NT2/D1 (cell line): ENCODE data around the gene STAG1.
"Not testable (repeated sequence)": the region's sequence is repeated elsewhere in the genome, so short reads cannot be mapped to it uniquely, and the experiment has no call there.

Experiments used
- DNase-seq: peaks from one replicate; pipeline ENCODE4 v3.0.0-alpha.2; 2011; ENCODE audit warnings: low read depth, low spot score
- H3K27me3 ChIP-seq: 2 replicates; pipeline ENCODE4 v1.6.0; 2011; ENCODE audit warnings: mild to moderate bottlenecking; ENCODE audit not compliant: insufficient read length, insufficient read depth
- H3K36me3 ChIP-seq: 2 replicates; pipeline ENCODE4 v1.6.1; 2011; ENCODE audit warnings: mild to moderate bottlenecking, low read length, mixed read lengths; ENCODE audit not compliant: insufficient read depth, insufficient read length
- H3K4me1 ChIP-seq: 2 replicates; pipeline ENCODE4 v1.5.1; 2011; ENCODE audit not compliant: insufficient read depth, insufficient read length
- H3K4me3 ChIP-seq: 2 replicates; pipeline ENCODE4 v1.5.1; 2011; ENCODE audit warnings: low read depth; ENCODE audit not compliant: insufficient read length
- H3K9ac ChIP-seq: 2 replicates; pipeline ENCODE4 v1.6.0; 2011; ENCODE audit warnings: low read depth; ENCODE audit not compliant: insufficient read length
- H3K9me3 ChIP-seq: 2 replicates; pipeline ENCODE4 v1.5.1; 2011; ENCODE audit warnings: mild to moderate bottlenecking, low read length; ENCODE audit not compliant: insufficient read depth
- SUZ12 ChIP-seq: IDR thresholded peaks from 2 replicates; pipeline ENCODE4 v1.6.1; 2011; ENCODE audit not compliant: insufficient read length, insufficient read depth; ENCODE audit errors: extremely low read depth
- YY1 ChIP-seq: IDR thresholded peaks from 2 replicates; pipeline ENCODE4 v1.6.1; 2011; ENCODE audit not compliant: insufficient read length, insufficient read depth
- ZNF274 ChIP-seq: IDR thresholded peaks from 2 replicates; pipeline ENCODE4 v1.6.1; 2011; ENCODE audit warnings: mild to moderate bottlenecking, low read depth, low read length

The STAG1 gene

DNA sequence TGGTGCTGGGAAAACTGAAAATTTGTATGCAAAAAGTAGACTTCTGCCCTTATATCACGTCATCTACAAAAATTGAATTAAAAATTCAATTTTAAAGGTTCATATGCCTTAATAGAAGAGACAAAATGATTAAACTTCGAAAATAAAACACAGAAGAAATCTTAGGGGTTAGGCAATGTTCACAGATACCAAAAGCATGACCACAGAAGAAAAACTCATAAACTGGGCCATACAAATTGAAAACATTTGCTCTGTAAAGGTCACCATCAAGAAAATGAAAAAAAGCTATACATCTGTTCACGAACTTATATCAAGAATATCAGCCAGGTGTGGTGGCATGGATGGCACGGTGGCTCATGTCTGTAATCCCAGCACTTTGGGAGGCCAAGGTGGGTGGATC is 257.0 kb downstream of the STAG1 start:
- no peaks in the 10 kb centered on the region for H3K4me1 ChIP-seq
- no peaks in the 10 kb centered on the region for H3K27me3 ChIP-seq
- DNase-seq, result no peak
- peaks cover 27% of the 10 kb centered on the region for H3K9me3 ChIP-seq
- TF ChIP-seq ZNF274 (no peak), YY1 (no peak), SUZ12 (no peak)
- no peak overlapping the region for H3K9ac ChIP-seq
- H3K36me3 ChIP-seq, result peaks cover 15% of the 10 kb centered on the region
- H3K4me3 ChIP-seq, result no peak overlapping the region

DNA sequence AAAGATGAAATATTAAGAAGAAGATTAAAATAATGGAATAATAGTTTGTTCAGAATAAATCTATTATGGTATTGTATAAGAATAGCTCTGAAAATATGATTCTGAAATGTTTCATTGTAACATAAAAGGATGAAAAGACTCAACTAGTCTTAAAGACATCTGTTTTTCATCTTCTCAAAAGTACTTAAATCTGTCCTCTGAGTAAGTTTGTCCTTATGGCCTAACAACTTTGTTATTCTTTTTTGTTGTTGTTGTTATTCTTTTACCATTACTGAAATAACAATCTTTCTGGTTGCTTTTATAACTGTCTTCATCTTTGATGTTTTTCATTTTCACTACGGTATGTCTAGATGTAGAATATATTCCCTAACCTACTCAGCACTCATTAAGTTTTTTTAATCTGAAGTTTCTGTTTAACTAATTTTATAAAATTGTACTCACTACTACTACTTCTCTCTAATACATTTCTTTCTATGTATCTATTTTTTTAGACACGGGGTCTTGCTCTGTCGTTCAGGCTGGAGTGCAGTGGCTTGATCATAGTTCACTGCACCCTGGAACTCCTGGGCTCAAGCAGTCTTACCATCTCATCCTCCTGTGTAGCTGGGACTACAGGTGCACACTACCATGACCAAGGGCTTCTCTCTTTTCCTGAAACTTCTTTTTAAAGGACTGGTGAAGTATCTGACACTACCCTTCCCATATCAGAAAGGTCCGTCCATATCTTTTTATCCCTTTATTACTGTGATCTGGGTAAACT is 261.4 kb downstream of the STAG1 start:
- no peaks in the 10 kb centered on the region for H3K27me3 ChIP-seq
- H3K36me3 ChIP-seq, result peaks cover 15% of the 10 kb centered on the region
- no peak for DNase-seq
- H3K4me3 ChIP-seq, result no peak overlapping the region
- H3K4me1 ChIP-seq, result no peaks in the 10 kb centered on the region
- TF ChIP-seq SUZ12, result no peak
- TF ChIP-seq YY1, result no peak
- TF ChIP-seq ZNF274, result no peak
- H3K9me3 ChIP-seq, result peaks cover 27% of the 10 kb centered on the region
- no peak overlapping the region for H3K9ac ChIP-seq

DNA sequence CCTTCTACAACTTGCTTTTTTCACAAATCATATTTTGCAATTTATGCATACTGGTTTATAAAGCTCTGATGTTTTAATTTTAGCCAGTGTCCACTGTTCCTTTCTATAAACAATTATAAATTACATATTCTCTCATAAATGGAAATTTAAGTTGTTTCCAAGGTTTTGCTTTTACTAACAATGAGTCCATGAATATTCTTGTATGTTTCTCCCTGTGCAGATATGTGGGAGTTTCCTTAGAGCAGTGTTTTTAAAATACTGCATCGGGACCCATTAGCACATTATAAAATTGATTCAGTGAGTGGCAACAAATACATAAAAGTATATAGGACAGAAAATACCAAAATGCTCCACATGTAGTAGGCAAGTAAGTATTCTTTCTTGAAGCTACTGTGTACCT is 266.4 kb downstream of the STAG1 start:
- no peak for DNase-seq
- Histone ChIP-seq H3K27me3 (no peaks in the 10 kb centered on the region), H3K9ac (no peak overlapping the region), H3K36me3 (no peaks in the 10 kb centered on the region), H3K9me3 (no peaks in the 10 kb centered on the region), H3K4me1 (no peaks in the 10 kb centered on the region), H3K4me3 (no peak overlapping the region)
- TF ChIP-seq SUZ12, result no peak
- TF ChIP-seq ZNF274, result no peak
- TF ChIP-seq YY1, result no peak

DNA sequence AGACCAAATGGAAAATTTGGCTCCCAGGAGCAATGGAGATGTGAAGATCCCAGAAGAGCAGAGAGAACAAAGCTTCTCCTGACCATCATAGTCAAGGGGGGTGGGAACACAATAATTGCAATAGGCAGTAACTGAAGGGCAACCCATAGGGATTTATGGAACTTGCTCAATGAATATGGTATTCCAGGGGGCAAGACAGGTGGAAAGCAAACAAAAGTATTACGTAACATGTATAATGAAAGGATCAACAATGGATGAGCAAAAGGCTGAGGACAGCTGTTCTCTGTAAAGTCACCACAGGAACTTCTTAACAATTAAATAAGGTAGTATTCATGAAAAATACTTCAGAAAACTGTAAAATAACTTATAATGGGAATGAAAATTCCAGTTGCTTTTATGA is 275.9 kb downstream of the STAG1 start:
- DNase-seq, result no peak
- TF ChIP-seq ZNF274 (no peak), YY1 (no peak), SUZ12 (no peak)
- no peak overlapping the region for H3K4me3 ChIP-seq

DNA sequence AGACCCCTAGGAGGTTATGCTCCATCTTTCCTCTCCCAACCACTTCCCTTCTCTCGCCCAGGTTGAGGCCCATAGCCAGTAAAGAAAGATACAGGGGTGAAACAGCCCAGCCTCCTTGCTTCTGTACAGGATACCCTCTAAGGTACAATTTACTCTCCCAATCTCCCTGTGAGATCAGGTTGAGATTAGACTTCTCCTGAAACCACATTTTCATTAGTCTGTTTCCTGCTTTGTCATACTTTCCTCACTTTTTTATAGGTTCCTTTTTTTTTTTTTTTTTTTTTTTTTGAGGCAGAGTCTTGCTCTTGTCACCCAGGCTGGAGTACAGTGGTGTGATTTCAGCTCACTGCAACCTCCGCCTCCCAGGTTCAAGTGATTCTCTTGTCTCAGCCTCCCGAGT is 277.3 kb downstream of the STAG1 start:
- not testable (repeated sequence) for H3K4me3 ChIP-seq, H3K27me3 ChIP-seq, H3K4me1 ChIP-seq, DNase-seq, H3K9ac ChIP-seq, H3K9me3 ChIP-seq
- H3K36me3 ChIP-seq, result peaks cover 13% of the 10 kb centered on the region

More for the DNA sequence above, 275.9 kb downstream of the STAG1 start:
- no peaks in the 10 kb centered on the region for H3K4me1 ChIP-seq
- peaks cover 13% of the 10 kb centered on the region for H3K36me3 ChIP-seq
- no peak overlapping the region for H3K9ac ChIP-seq
- H3K27me3 ChIP-seq, result no peaks in the 10 kb centered on the region
- no peaks in the 10 kb centered on the region for H3K9me3 ChIP-seq

DNA sequence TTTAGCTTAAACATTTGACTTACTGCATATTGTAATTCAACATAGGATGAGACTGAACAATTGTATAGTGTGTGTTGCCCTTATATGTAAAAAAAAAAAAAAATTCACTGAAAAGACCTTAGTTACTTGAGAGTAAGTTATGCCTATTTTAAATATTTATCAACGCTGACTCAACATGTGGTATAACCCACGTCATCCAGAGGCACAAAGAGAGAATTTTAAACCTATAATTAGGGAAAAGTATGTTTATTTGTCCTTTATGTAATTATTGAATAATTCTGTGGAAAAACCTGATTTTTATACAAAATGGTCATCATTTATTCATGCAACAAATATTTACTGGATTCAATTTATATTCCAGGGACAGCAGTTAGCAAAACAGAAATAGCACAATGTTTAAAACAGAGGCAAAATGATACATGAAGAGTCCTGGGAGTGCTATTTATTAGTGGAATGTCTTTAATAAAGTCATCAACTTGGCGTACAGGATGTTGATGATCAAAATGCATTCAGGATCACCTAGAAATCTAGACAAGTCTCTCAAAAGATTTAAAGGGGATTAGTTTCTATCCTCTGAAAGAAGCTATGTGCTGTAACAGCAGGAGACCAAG is 278.4 kb downstream of the STAG1 start:
- TF ChIP-seq ZNF274 (no peak), YY1 (no peak), SUZ12 (no peak)

DNA sequence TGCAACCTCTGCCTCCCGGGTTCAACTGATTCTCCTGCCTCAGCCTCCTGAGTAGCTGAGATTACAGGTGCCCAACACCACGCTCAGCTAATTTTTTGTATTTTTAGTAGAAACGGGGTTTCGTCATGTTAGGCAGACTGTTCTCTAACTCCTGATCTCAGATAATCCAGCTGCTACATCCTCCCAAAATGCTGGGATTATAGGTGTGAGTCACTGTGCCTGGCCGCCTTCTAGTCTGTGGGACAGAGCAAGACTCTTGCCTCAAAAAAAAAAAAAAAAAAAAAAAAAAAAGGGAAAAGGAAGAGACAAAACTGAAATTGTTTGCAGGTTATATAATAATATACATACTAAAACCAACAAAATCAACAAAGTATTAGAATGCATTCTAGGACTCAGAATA is 286.9 kb downstream of the STAG1 start:
- Histone ChIP-seq H3K9me3 (no peaks in the 10 kb centered on the region), H3K4me1 (no peaks in the 10 kb centered on the region), H3K9ac (no peak overlapping the region), H3K4me3 (no peak overlapping the region), H3K36me3 (no peaks in the 10 kb centered on the region), H3K27me3 (no peaks in the 10 kb centered on the region)
- no peak for DNase-seq
- no peak for TF ChIP-seq SUZ12
- no peak for TF ChIP-seq YY1
- no peak for TF ChIP-seq ZNF274

More for the DNA sequence above, 278.4 kb downstream of the STAG1 start:
- Histone ChIP-seq H3K9me3 (no peaks in the 10 kb centered on the region), H3K4me1 (no peaks in the 10 kb centered on the region), H3K9ac (no peak overlapping the region), H3K36me3 (peaks cover 13% of the 10 kb centered on the region), H3K4me3 (no peak overlapping the region), H3K27me3 (no peaks in the 10 kb centered on the region)
- no peak for DNase-seq
